H9 (cell line): ENCODE results near the gene STK17B. TPM values are rescaled to one million over a fixed set of nuclear protein-coding genes. Genes with fewer than 3 reads are reported as not detected.

Source experiments
- DNase-seq: peaks from one replicate; pipeline ENCODE4 v3.0.0-alpha.2; 2017
- H2AFZ ChIP-seq: one replicate; pipeline ENCODE4 v1.6.1; 2013; ENCODE audit warnings: mild to moderate bottlenecking, low read length, control low read depth, moderate library complexity
- H2AK5ac ChIP-seq: 2 replicates; pipeline ENCODE4 v1.6.1; 2013; ENCODE audit warnings: low read length, control low read depth, mixed read lengths; ENCODE audit not compliant: insufficient read length
- H2BK120ac ChIP-seq: one replicate; pipeline ENCODE4 v1.6.1; 2013; ENCODE audit warnings: low read depth, mild to moderate bottlenecking, low read length, control low read depth, inconsistent platforms; ENCODE audit not compliant: poor library complexity, severe bottlenecking
- H2BK12ac ChIP-seq: 2 replicates; pipeline ENCODE4 v1.6.1; 2013; ENCODE audit warnings: low read length, control low read depth, mixed read lengths, low read depth; ENCODE audit not compliant: insufficient read length
- H2BK15ac ChIP-seq: 2 replicates; pipeline ENCODE4 v1.6.1; 2013; ENCODE audit warnings: low read depth, low read length, control low read depth
- H2BK20ac ChIP-seq: one replicate; pipeline ENCODE4 v1.6.1; 2013; ENCODE audit warnings: low read depth, mild to moderate bottlenecking, low read length, control low read depth, inconsistent platforms; ENCODE audit not compliant: poor library complexity, severe bottlenecking
- H2BK5ac ChIP-seq: 2 replicates; pipeline ENCODE4 v1.6.1; 2013; ENCODE audit warnings: low read length, control low read depth, mixed read lengths; ENCODE audit not compliant: insufficient read length
- H3K14ac ChIP-seq: 2 replicates; pipeline ENCODE4 v1.6.1; 2013; ENCODE audit warnings: low read length, control low read depth; ENCODE audit not compliant: insufficient read depth
- H3K18ac ChIP-seq: 2 replicates; pipeline ENCODE4 v1.6.1; 2013; ENCODE audit warnings: low read depth, mild to moderate bottlenecking, mixed read lengths, low read length, control low read depth; ENCODE audit not compliant: insufficient read length
- H3K23ac ChIP-seq: 2 replicates; pipeline ENCODE4 v1.6.1; 2013; ENCODE audit warnings: low read length, control low read depth, mixed read lengths, low read depth; ENCODE audit not compliant: insufficient read length
- H3K23me2 ChIP-seq: 2 replicates; pipeline ENCODE4 v1.6.1; 2013; ENCODE audit warnings: low read depth, mild to moderate bottlenecking, mixed read lengths, low read length, control low read depth; ENCODE audit not compliant: insufficient read length, poor library complexity, severe bottlenecking
- H3K27ac ChIP-seq: 2 replicates; pipeline ENCODE4 v1.5.1; 2013; ENCODE audit warnings: low read length, control low read depth, mixed read lengths, low read depth; ENCODE audit not compliant: insufficient read length
- H3K27me3 ChIP-seq: 2 replicates; pipeline ENCODE4 v1.6.1; 2013; ENCODE audit warnings: low read length, control low read depth, inconsistent platforms; ENCODE audit not compliant: insufficient read depth
- H3K4ac ChIP-seq: 2 replicates; pipeline ENCODE4 v1.6.1; 2013; ENCODE audit warnings: low read depth, mild to moderate bottlenecking, control low read depth, inconsistent platforms, low read length, moderate library complexity
- H3K4me1 ChIP-seq: 2 replicates; pipeline ENCODE4 v1.6.1; 2013; ENCODE audit warnings: low read length, control low read depth, inconsistent platforms; ENCODE audit not compliant: insufficient read depth
- H3K4me2 ChIP-seq: 2 replicates; pipeline ENCODE4 v1.6.1; 2013; ENCODE audit warnings: low read length, control low read depth, mixed read lengths; ENCODE audit not compliant: insufficient read length, insufficient read depth
- H3K56ac ChIP-seq: 2 replicates; pipeline ENCODE4 v1.6.1; 2013; ENCODE audit warnings: low read depth, mild to moderate bottlenecking, mixed read lengths, low read length, control low read depth; ENCODE audit not compliant: insufficient read length
- H3K79me1 ChIP-seq: 2 replicates; pipeline ENCODE4 v1.6.1; 2013; ENCODE audit warnings: low read depth, mild to moderate bottlenecking, moderate library complexity, low read length, control low read depth, inconsistent platforms; ENCODE audit not compliant: insufficient read depth, poor library complexity, severe bottlenecking
- H3K79me2 ChIP-seq: 2 replicates; pipeline ENCODE4 v1.6.1; 2013; ENCODE audit warnings: low read length, control low read depth, inconsistent platforms; ENCODE audit not compliant: insufficient read depth
- H3K9ac ChIP-seq: 2 replicates; pipeline ENCODE4 v1.6.1; 2013; ENCODE audit warnings: low read length, control low read depth, mixed read lengths; ENCODE audit not compliant: insufficient read length; ENCODE audit errors: extremely low read depth
- H3K9me3 ChIP-seq: one replicate; pipeline ENCODE4 v1.6.1; 2013; ENCODE audit warnings: low read depth, low read length, inconsistent platforms; ENCODE audit not compliant: control insufficient read depth
- H3T11ph ChIP-seq: one replicate; pipeline ENCODE4 v1.6.1; 2013; ENCODE audit warnings: mild to moderate bottlenecking, low read length, control low read depth, inconsistent platforms
- H4K20me1 ChIP-seq: one replicate; pipeline ENCODE4 v1.6.1; 2013; ENCODE audit not compliant: control insufficient read depth, insufficient read length, insufficient read depth
- H4K5ac ChIP-seq: 2 replicates; pipeline ENCODE4 v1.6.1; 2013; ENCODE audit warnings: low read depth, mild to moderate bottlenecking, mixed read lengths, low read length, control low read depth; ENCODE audit not compliant: insufficient read length
- H4K8ac ChIP-seq: replicated peaks from 2 replicates; pipeline ENCODE4 v1.6.1; 2013; ENCODE audit warnings: low read length, control low read depth, mixed read lengths, low read depth; ENCODE audit not compliant: insufficient read length
- H4K91ac ChIP-seq: 2 replicates; pipeline ENCODE4 v1.6.1; 2013; ENCODE audit warnings: low read depth, mild to moderate bottlenecking, moderate library complexity, mixed read lengths, low read length, control low read depth; ENCODE audit not compliant: insufficient read length
- H3K27ac Mint-ChIP-seq, 3 experiments: 2 replicates in 2 of 3; 3 replicates in 1 of 3; pipeline ENCODE4 v1.8.0; 2020 to 2021; ENCODE audit warnings: mixed read lengths in 3 of 3, mild to moderate bottlenecking in 1 of 3, moderate library complexity in 1 of 3
- H3K27me3 Mint-ChIP-seq: 2 replicates; pipeline ENCODE4 v1.8.0; 2021; ENCODE audit warnings: low read depth, mild to moderate bottlenecking, moderate library complexity, mixed read lengths
- H3K36me3 Mint-ChIP-seq, 3 experiments: 2 replicates in 2 of 3; 3 replicates in 1 of 3; pipeline ENCODE4 v1.8.0; 2020 to 2021; ENCODE audit warnings: low read depth in 3 of 3, mixed read lengths in 3 of 3; ENCODE audit not compliant: insufficient read depth in 1 of 3
- H3K4me1 Mint-ChIP-seq, 2 experiments: 2 replicates each; pipeline ENCODE4 v1.8.0; 2020; ENCODE audit warnings: mixed read lengths in 2 of 2
- H3K4me3 Mint-ChIP-seq, 2 experiments: 2 replicates in 1 of 2; 3 replicates in 1 of 2; pipeline ENCODE4 v1.8.0; 2020 to 2021; ENCODE audit warnings: mild to moderate bottlenecking in 2 of 2, mixed read lengths in 2 of 2, moderate library complexity in 1 of 2
- H3K9me3 Mint-ChIP-seq, 2 experiments: 2 replicates in 1 of 2; 3 replicates in 1 of 2; pipeline ENCODE4 v1.8.0; 2020; ENCODE audit warnings: mild to moderate bottlenecking in 2 of 2, mixed read lengths in 2 of 2, moderate library complexity in 1 of 2
- WGBS: extraction: QIAGEN DNeasy Blood & Tissue Kit; methylation state at CpG from one replicate; pipeline ENCODE4 v1.1.7; 2013; ENCODE audit warnings: missing lambda C conversion rate, low lambda C conversion rate, mixed read lengths; ENCODE audit not compliant: insufficient read length; ENCODE audit errors: extremely low coverage; 5-methylcytosine and 5-hydroxymethylcytosine counted together
- total RNA-seq: library from RNA; stranded (reverse); gene quantifications from 2 replicates; pipeline ENCODE4 v1.2.1, GENCODE V29; 2021
- TF ChIP-seq, protein P1 (sequence below): fragments of 200-600 bp; sonication (generic); conservative IDR thresholded peaks from 3 replicates; pipeline ENCODE4 v1.8.0; 2021; ENCODE audit warnings: antibody characterized with exemption, mild to moderate bottlenecking

STK17B gene
- total RNA-seq, 1 experiment from 2014 or later = 6.1 TPM

DNA sequence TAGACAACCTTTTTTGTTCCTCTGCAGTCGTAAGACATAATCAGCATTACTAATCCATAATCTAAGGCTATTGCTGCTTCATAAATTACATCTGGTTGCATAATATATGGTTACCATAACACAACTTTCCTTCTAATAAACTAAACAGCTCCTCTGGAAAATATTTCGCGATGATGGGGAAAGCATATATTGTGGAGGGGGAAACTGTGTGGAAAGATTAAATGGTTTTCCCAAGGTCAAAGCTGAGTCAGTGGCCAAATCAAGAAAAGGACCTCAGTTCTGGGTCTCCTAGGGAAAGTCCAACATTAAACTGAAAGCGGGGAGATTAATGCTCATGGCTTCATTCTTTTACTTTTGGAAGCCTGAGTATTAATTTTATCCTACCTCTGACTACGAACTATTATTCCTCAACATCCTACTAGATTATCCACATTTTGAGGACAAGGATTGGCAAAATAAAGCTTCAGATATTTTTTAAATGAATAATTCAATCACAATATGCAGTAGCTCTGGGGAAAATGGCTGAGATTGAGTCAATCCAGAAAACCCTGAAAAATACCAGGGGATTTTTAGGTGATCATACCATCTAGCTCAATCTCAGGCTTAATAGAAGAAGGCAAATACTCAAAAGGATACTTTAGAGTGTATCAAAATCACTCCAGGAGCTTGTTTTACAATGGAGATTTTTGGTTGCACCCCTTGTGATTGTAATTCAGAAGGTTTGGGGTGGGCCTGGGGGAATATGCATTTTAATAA is 33.8 kb upstream of the STK17B start:
- Histone ChIP-seq H3K4me1 (peaks cover 3% of the 10 kb centered on the region; the same call in 1 of the 2 replicates), H3K27me3 (no peaks in the 10 kb centered on the region), H3K14ac (no peak overlapping the region), H4K5ac (no peak overlapping the region), H3K79me1 (no peaks in the 10 kb centered on the region), H3T11ph (no peak overlapping the region), H3K4me2 (no peak overlapping the region), H2BK20ac (no peak overlapping the region), H4K8ac (no peak overlapping the region), H2BK5ac (no peak overlapping the region), H3K4ac (no peak overlapping the region), H3K27ac (no peak overlapping the region), H3K56ac (no peak overlapping the region), H3K23me2 (no peaks in the 10 kb centered on the region), H2BK120ac (no peak overlapping the region), H3K23ac (no peak overlapping the region), H2BK15ac (no peak overlapping the region), H3K9me3 (no peaks in the 10 kb centered on the region), H2BK12ac (no peak overlapping the region), H3K79me2 (no peaks in the 10 kb centered on the region), H4K20me1 (no peaks in the 10 kb centered on the region), H4K91ac (no peak overlapping the region), H3K9ac (no peak overlapping the region), H2AK5ac (no peak overlapping the region), H2AFZ (no peak overlapping the region), H3K18ac (no peak overlapping the region)
- Mint-ChIP-seq H3K36me3 (no peaks in the 10 kb centered on the region; a peak in 4 of 7 replicates), H3K4me1 (peaks cover 5 to 7% of the 10 kb centered on the region in 2 experiments; a peak in 3 of 4 replicates), H3K9me3 (no peaks in the 10 kb centered on the region), H3K27ac (peak overlapping the region in 2 of 3 experiments; percentile 18 to 47; a peak in 2 of 7 replicates), H3K27me3 (no peaks in the 10 kb centered on the region), H3K4me3 (no peak overlapping the region)
- no peak for DNase-seq
- TF ChIP-seq, protein P1, sequence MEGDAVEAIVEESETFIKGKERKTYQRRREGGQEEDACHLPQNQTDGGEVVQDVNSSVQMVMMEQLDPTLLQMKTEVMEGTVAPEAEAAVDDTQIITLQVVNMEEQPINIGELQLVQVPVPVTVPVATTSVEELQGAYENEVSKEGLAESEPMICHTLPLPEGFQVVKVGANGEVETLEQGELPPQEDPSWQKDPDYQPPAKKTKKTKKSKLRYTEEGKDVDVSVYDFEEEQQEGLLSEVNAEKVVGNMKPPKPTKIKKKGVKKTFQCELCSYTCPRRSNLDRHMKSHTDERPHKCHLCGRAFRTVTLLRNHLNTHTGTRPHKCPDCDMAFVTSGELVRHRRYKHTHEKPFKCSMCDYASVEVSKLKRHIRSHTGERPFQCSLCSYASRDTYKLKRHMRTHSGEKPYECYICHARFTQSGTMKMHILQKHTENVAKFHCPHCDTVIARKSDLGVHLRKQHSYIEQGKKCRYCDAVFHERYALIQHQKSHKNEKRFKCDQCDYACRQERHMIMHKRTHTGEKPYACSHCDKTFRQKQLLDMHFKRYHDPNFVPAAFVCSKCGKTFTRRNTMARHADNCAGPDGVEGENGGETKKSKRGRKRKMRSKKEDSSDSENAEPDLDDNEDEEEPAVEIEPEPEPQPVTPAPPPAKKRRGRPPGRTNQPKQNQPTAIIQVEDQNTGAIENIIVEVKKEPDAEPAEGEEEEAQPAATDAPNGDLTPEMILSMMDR = no peak
- no CpG with 5 or more reads among the region's 5 CpGs for WGBS
